Measurements from ENCODE around the gene ZNF688. TPM values are rescaled to one million over a fixed set of nuclear protein-coding genes. Genes with fewer than 3 reads are reported as not detected.
"Not testable (repeated sequence)": the region's sequence is repeated elsewhere in the genome, so short reads cannot be mapped to it uniquely, and the experiment has no call there.

Gene ZNF688
- total and polyA plus RNA-seq, 9 of the 15 experiments (the other 6 are each of a cell fraction or from before 2014, with no cell fraction given), result 0.48 to 12.9 (median 4.5) TPM

- TF ChIP-seq, protein P1, sequence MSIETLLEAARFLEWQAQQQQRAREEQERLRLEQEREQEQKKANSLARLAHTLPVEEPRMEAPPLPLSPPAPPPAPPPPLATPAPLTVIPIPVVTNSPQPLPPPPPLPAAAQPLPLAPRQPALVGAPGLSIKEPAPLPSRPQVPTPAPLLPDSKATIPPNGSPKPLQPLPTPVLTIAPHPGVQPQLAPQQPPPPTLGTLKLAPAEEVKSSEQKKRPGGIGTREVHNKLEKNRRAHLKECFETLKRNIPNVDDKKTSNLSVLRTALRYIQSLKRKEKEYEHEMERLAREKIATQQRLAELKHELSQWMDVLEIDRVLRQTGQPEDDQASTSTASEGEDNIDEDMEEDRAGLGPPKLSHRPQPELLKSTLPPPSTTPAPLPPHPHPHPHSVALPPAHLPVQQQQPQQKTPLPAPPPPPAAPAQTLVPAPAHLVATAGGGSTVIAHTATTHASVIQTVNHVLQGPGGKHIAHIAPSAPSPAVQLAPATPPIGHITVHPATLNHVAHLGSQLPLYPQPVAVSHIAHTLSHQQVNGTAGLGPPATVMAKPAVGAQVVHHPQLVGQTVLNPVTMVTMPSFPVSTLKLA (conservative IDR thresholded peaks at IDR 0.05), result peak in 1 of 2 experiments; percentile 32; a peak in 1 of 4 replicates
- TF ChIP-seq PML (IDR thresholded peaks at IDR 0.05; ENCODE audit: low read length), result peak; percentile 58
- peak; percentile 71 for TF ChIP-seq GATA2 (CRISPR knock-in tag; IDR thresholded peaks at IDR 0.05)
- peak in 1 of 2 experiments; percentile 49; a peak in 1 of 4 replicates for TF ChIP-seq TEAD1 (CRISPR knock-in tag; IDR thresholded peaks at IDR 0.05)
- peak; percentile 18; the same call in 1 of the 2 replicates for TF ChIP-seq VEZF1 (CRISPR knock-in tag; IDR thresholded peaks at IDR 0.05)
Observed at GRCh38 chr16:30540916-30541464, 30.5 kb downstream of the ZNF688 start (continued).

GRCh38 chr16:30539986-30540526 is 31.5 kb downstream of the ZNF688 start:
- H3K9ac ChIP-seq (ENCODE audit: insufficient read depth in 1 of 2, low read depth in 2 of 2, low read length in 2 of 2), result peak overlapping the region in 1 of 2 experiments; percentile 66; a peak in 1 of 4 replicates
- ATAC-seq; H3K36me3 ChIP-seq (ENCODE audit: control insufficient read depth, insufficient read depth, low read length); H2AFZ ChIP-seq (ENCODE audit: low read depth, low read length); in situ Hi-C loops (cut with MboI); FAIRE-seq; H3K4me3 ChIP-seq; H3K27ac ChIP-seq (ENCODE audit: extremely low read depth, low read depth, low read length); H3K9me3 ChIP-seq (replicated peaks; ENCODE audit: control insufficient read depth, insufficient read depth, low read depth, low read length); BruUV-seq (replicated peaks); H3K9me1 ChIP-seq (ENCODE audit: control insufficient read depth, insufficient read depth, low read length); H3K27me3 ChIP-seq (ENCODE audit: control insufficient read depth in 2 of 2, insufficient read depth in 2 of 2, low read length in 2 of 2); H4K20me1 ChIP-seq (replicated peaks; ENCODE audit: control insufficient read depth, insufficient read depth, low read length); CTCF ChIA-PET (ENCODE audit: low intra/inter-chr PET ratio); H3K4me2 ChIP-seq (ENCODE audit: insufficient read depth, low read length); DNase-seq (ENCODE audit: extremely low read depth in 1 of 4, low spot score in 3 of 4): not testable (repeated sequence)
- peaks cover 20% of the 10 kb centered on the region for H3K79me2 ChIP-seq (ENCODE audit: control insufficient read depth, insufficient read depth, low read length)
- intact Hi-C loops (cut with micrococcal nuclease), result loop anchor here (10.0 kb wide), 1 partner anchor 155 kb away; the partner anchor contains the start of gene SRCAP
- peaks cover 32 to 33% of the 10 kb centered on the region in 2 experiments; a peak in 4 of 5 replicates for H3K4me1 ChIP-seq (replicated peaks in 1 of 2; ENCODE audit: control insufficient read depth in 2 of 2, insufficient read depth in 2 of 2, low read length in 2 of 2)
- WGBS (ENCODE audit: insufficient coverage, low coverage, missing lambda C conversion rate), result 91% methylated on average over 11 of the region's 13 CpGs
- POLR2A ChIA-PET, result interaction anchor here (0.9 to 3.5 kb wide), 4 partner anchors 11 to 119 kb away, joined by 3 to 20 read pairs (median 3); partner anchors contain the start of gene ZNF764
